Parathyroid adenoma (tissue), 2 donors: ENCODE measurements around the gene C16orf87.

Experiments used
- H2AFZ ChIP-seq: fragments of 300-600 bp; sonication (generic); one replicate; pipeline ENCODE4 v1.7.0; 2017; ENCODE audit warnings: antibody characterized with exemption, mild to moderate bottlenecking
- H3K27ac ChIP-seq: fragments of 300-600 bp; sonication (generic); one replicate; pipeline ENCODE4 v1.7.0; 2017
- H3K27me3 ChIP-seq: fragments of 300-600 bp; sonication (generic); one replicate; pipeline ENCODE4 v1.7.0; 2017; ENCODE audit warnings: low read length; ENCODE audit not compliant: control insufficient read depth, insufficient read depth
- H3K36me3 ChIP-seq: fragments of 300-600 bp; sonication (generic); one replicate; pipeline ENCODE4 v1.7.0; 2017; ENCODE audit warnings: low read length; ENCODE audit not compliant: control insufficient read depth, insufficient read depth
- H3K4me1 ChIP-seq: fragments of 300-600 bp; sonication (generic); one replicate; pipeline ENCODE4 v1.7.0; 2017; ENCODE audit warnings: control low read depth
- H3K4me2 ChIP-seq: fragments of 300-600 bp; sonication (generic); one replicate; pipeline ENCODE4 v1.7.0; 2017; ENCODE audit warnings: low read length
- H3K4me3 ChIP-seq: fragments of 300-600 bp; sonication (generic); one replicate; pipeline ENCODE4 v1.7.0; 2017; ENCODE audit warnings: low read depth, low read length
- H3K79me2 ChIP-seq: fragments of 300-600 bp; sonication (generic); one replicate; pipeline ENCODE4 v1.7.0; 2017; ENCODE audit warnings: control low read depth
- H3K9ac ChIP-seq: fragments of 300-600 bp; sonication (generic); one replicate; pipeline ENCODE4 v1.7.0; 2017; ENCODE audit warnings: mild to moderate bottlenecking
- H3K9me3 ChIP-seq: fragments of 300-600 bp; sonication (generic); one replicate; pipeline ENCODE4 v1.7.0; 2017; ENCODE audit warnings: low read length; ENCODE audit not compliant: control insufficient read depth
- CTCF ChIP-seq: fragments of 300-600 bp; sonication (generic); IDR thresholded peaks from one replicate; pipeline ENCODE4 v1.7.0; 2017; ENCODE audit warnings: antibody characterized with exemption, mild to moderate bottlenecking
- donor health status: primary hyperparathyroidism.

C16orf87 gene

GRCh38 chr16:46812781-46813540 is 18.0 kb downstream of the C16orf87 start:
- no peak for TF ChIP-seq CTCF
- H2AFZ ChIP-seq, result no peak overlapping the region
- no peaks in the 10 kb centered on the region for H3K36me3 ChIP-seq
- peaks cover 17% of the 10 kb centered on the region for H3K4me1 ChIP-seq
- H3K79me2 ChIP-seq, result peaks cover 8% of the 10 kb centered on the region
- no peak overlapping the region for H3K4me3 ChIP-seq
- no peaks in the 10 kb centered on the region for H3K27me3 ChIP-seq
- H3K9ac ChIP-seq, result no peak overlapping the region
- no peak overlapping the region for H3K4me2 ChIP-seq
- H3K27ac ChIP-seq, result no peak overlapping the region
- no peaks in the 10 kb centered on the region for H3K9me3 ChIP-seq

GRCh38 chr16:46811682-46812081 is 19.3 kb downstream of the C16orf87 start:
- H3K4me2 ChIP-seq, result no peak overlapping the region
- no peaks in the 10 kb centered on the region for H3K27me3 ChIP-seq
- no peaks in the 10 kb centered on the region for H3K36me3 ChIP-seq
- H3K9me3 ChIP-seq, result no peaks in the 10 kb centered on the region
- no peak overlapping the region for H3K27ac ChIP-seq
- no peak for TF ChIP-seq CTCF
- H3K9ac ChIP-seq, result no peak overlapping the region
- peaks cover 19% of the 10 kb centered on the region for H3K4me1 ChIP-seq
- no peak overlapping the region for H3K4me3 ChIP-seq
- no peak overlapping the region for H2AFZ ChIP-seq
- H3K79me2 ChIP-seq, result peaks cover 10% of the 10 kb centered on the region

GRCh38 chr16:46808997-46809396 is 22.0 kb downstream of the C16orf87 start:
- Histone ChIP-seq H3K27me3 (no peaks in the 10 kb centered on the region), H3K4me3 (no peak overlapping the region), H3K4me1 (peaks cover 20% of the 10 kb centered on the region), H3K27ac (peak overlapping the region; percentile 86), H3K36me3 (no peaks in the 10 kb centered on the region), H2AFZ (peak overlapping the region; percentile 23), H3K9ac (no peak overlapping the region), H3K9me3 (no peaks in the 10 kb centered on the region), H3K4me2 (no peak overlapping the region), H3K79me2 (peaks cover 8% of the 10 kb centered on the region)
- TF ChIP-seq CTCF, result no peak

GRCh38 chr16:46807336-46807735 is 23.6 kb downstream of the C16orf87 start:
- TF ChIP-seq CTCF, result no peak
- Histone ChIP-seq H3K9me3 (no peaks in the 10 kb centered on the region), H3K27me3 (no peaks in the 10 kb centered on the region)

GRCh38 chr16:46803373-46803772 is 27.6 kb downstream of the C16orf87 start:
- Histone ChIP-seq H3K4me2 (no peak overlapping the region), H3K9ac (no peak overlapping the region), H2AFZ (no peak overlapping the region), H3K27me3 (no peaks in the 10 kb centered on the region), H3K4me1 (peaks cover 10% of the 10 kb centered on the region), H3K4me3 (no peak overlapping the region), H3K79me2 (peaks cover 8% of the 10 kb centered on the region), H3K27ac (no peak overlapping the region), H3K9me3 (no peaks in the 10 kb centered on the region), H3K36me3 (no peaks in the 10 kb centered on the region)
- TF ChIP-seq CTCF, result no peak

More at GRCh38 chr16:46807336-46807735, 23.6 kb downstream of the C16orf87 start:
- H3K9ac ChIP-seq, result no peak overlapping the region
- H3K27ac ChIP-seq, result no peak overlapping the region
- H2AFZ ChIP-seq, result no peak overlapping the region
- H3K36me3 ChIP-seq, result no peaks in the 10 kb centered on the region
- H3K79me2 ChIP-seq, result peaks cover 8% of the 10 kb centered on the region
- H3K4me3 ChIP-seq, result no peak overlapping the region
- peaks cover 23% of the 10 kb centered on the region for H3K4me1 ChIP-seq
- H3K4me2 ChIP-seq, result no peak overlapping the region
